ENCODE results near the gene MDH1B.

DNA sequence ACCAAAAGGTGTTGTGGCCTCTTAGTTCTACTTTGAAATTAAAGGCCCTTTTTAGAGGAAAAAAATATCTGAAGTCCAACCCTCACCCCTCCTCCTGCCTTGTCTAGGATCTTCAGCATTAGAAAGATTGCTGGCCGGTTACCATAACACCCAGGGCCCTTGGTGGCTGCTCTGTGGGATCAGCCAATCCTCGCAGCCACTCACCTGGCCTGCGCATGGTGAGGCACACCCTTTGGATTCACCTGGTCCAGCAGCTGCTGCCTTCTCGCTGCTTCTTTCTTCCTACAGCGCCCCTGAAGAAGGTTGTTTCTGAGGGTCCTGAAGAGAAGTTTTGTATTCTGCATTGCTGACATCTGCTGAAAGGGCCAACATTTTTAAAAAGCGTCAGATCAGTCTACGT is 72.2 kb downstream of the MDH1B start:
- no peak for TF ChIP-seq CTCF (IDR thresholded peaks at IDR 0.05)
- no peak for TF ChIP-seq POLR2A (IDR thresholded peaks at IDR 0.05)

All from esophagus squamous epithelium (tissue), 4 donors.